ENCODE results near the gene STAT2. TPM values are rescaled to one million over a fixed set of nuclear protein-coding genes. Genes with fewer than 3 reads are reported as not detected.

Gene STAT2
- total RNA-seq, 1 donor = 280 TPM

DNA sequence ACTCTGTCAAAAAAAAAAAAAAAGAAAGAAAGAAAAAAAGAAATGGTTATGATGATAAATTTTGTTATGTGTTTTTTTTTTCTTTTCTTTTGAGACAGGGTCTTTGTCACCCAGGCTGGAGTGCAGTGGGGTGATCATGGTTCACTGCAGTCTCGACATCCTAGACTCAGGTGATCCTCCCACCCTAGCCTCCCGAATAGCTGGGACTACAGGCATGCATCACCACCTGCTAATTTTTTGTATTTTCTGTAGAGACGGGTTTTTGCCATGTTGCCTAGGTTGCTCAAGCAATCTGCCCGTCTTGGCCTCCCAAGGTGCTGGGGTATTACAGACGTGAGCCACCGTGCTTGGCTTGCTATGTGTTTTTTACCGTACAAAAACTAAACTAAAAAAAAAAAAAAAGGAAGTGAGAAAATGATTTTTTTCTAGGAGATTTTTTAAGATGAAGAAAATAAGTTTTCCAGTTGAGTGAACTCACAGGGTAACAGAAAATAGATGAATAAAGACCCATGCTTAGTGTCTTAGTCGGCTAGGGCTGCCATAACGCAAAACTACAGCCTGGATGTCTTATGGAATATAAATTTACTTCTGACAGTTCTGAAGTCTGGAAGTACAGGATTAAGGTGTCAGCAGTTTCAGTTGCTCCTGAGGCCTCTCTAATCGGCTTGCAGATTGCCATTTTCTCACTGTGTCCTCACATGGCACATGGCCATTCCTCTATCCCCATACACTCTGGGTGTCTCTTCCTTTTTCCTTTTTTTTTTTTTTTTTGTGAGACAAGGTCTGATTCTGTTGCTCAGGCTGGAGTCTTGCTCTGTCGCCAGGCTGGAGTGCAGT, 15.9 kb upstream of the STAT2 start:
- H3K4me3 ChIP-seq (ENCODE audit: low read depth, low read length) = no peak overlapping the region
- TF ChIP-seq, protein P1, sequence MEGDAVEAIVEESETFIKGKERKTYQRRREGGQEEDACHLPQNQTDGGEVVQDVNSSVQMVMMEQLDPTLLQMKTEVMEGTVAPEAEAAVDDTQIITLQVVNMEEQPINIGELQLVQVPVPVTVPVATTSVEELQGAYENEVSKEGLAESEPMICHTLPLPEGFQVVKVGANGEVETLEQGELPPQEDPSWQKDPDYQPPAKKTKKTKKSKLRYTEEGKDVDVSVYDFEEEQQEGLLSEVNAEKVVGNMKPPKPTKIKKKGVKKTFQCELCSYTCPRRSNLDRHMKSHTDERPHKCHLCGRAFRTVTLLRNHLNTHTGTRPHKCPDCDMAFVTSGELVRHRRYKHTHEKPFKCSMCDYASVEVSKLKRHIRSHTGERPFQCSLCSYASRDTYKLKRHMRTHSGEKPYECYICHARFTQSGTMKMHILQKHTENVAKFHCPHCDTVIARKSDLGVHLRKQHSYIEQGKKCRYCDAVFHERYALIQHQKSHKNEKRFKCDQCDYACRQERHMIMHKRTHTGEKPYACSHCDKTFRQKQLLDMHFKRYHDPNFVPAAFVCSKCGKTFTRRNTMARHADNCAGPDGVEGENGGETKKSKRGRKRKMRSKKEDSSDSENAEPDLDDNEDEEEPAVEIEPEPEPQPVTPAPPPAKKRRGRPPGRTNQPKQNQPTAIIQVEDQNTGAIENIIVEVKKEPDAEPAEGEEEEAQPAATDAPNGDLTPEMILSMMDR (IDR thresholded peaks at IDR 0.05; ENCODE audit: insufficient read depth, low read length) = no peak
- no peak for DNase-seq (ENCODE audit: low read depth)

DNA sequence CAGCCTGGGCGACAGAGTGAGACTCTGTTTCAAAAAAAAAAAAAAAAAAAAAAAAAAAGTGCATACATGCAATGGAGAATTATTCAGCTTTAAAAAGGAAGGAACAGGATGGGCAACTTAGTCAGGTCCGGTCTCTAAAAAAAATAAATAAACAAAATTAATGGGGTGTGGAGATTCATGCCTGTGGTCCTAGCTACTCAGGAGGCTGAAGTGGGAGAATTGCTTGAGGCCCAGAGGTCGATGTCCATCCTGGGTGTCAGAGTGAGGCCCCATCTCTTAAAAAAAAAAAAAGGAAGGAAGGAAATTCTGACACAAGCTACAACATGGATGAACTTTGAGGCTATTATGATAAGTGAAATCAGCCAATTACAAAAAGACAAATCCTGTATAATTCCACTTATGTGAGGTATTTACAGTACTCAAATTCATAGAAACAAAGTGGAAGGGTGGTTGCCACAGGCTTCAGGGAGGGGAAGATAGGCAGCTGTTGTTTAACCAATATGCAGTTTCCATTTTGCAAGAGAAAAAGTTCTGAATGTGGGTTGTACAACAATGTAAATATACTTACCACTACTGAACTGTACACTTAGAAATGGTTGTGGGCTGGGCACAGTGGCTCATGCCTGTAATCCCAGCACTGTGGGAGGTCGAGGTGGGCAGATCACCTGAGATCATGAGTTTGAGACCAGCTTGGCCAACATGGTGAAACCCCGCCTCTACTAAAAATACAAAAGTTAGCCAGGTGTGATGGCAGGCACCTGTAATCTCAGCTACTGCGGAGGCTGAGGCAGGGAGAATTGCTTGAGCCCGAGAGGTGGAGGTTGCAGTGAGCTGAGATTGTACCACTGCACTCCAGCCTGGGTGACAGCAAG, 15.1 kb upstream of the STAT2 start:
- TF ChIP-seq, protein P1 (IDR thresholded peaks at IDR 0.05; ENCODE audit: insufficient read depth, low read length) = no peak
- DNase-seq (ENCODE audit: low read depth) = no peak
- H3K4me3 ChIP-seq (ENCODE audit: low read depth, low read length) = no peak overlapping the region

DNA sequence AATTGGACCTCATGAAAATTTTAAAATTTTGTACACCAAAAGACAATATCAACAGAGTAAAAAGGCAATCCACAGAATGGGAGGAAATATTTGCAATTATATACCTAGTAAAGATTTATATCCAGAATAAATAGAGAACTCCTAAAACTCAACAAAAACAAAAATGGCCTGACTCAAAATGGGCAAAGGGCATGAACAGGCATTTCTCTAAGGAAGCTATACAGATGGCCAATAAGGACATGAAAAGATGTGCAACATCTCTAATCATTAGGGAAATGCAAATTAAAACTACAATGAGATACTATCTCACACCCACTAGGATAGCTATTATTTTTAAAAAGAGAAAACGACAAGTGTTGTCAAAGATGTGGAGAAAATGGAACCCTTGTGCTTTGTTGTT, 13.6 kb upstream of the STAT2 start:
- TF ChIP-seq, protein P1 (IDR thresholded peaks at IDR 0.05; ENCODE audit: insufficient read depth, low read length) = no peak
- DNase-seq (ENCODE audit: low read depth) = no peak

DNA sequence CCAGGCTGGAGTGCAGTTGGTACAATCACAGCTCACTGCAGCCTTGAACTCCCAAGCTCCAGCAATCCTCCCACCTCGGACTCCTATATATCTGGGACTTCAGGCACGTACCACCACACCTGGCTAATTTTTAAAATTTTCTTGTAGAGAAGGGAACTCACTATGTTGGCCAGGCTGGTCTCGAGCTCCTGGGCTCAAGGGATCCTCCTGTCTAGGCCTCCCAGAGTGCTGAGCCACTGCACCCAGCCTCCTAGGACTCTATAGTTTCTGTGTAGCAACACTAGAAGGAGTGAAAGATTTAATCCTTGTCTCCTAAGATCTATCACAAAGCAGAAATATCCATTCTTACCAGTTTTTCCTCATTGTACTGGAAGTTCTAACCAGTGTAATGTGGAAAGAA, 7.0 kb upstream of the STAT2 start:
- DNase-seq (ENCODE audit: low read depth) = no peak
- no peak overlapping the region for H3K4me3 ChIP-seq (ENCODE audit: low read depth, low read length)
- TF ChIP-seq, protein P1 (IDR thresholded peaks at IDR 0.05; ENCODE audit: insufficient read depth, low read length) = no peak

More for the DNA sequence above, 13.6 kb upstream of the STAT2 start:
- no peak overlapping the region for H3K4me3 ChIP-seq (ENCODE audit: low read depth, low read length)

DNA sequence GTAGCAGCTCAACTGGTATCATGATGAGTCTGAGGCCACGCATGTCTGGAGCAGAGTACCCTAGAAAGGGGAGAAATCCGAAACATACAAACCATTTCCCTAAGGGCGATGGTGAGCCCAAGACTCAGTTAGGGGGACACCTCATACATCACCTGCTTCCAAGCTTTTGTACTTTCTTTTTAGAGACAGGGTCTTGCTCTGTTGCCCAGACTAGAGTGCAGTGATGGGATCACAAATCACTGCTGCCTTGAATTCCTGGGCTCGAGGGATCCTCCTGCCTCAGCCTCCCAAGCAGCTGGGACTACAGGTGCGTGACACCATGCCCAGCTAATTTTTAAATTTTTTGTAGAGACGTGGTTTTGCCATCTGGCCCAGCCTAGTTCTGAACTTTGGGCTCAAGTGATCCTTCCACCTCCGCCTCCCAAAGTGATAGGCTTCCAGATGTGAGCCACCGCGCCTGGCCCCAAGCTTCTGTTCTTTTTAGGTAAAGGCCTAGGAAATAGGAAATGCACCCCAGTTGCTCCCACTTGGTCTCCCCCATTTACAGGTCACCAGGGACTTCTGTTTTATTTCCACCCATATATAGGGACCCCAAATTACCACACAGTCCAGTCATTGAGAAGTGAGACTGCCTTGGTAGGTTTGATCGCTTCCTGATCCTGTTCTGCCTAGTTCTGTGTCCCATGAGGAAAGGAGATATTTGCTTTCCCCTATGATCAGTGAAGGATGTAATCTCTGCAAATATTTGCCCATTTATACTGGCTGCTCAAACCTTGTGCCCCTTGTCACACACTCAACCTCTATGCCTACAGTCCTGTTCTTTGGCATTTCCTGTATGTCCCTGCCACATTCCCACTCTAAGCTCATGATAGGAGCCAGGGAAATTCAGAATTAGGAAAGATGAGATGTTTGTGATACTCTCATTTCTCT, 2.5 kb upstream of the STAT2 start, which contains the start of gene APOF:
Gene APOF, minus strand, starts transcription at position 728 of the 930 bp plus-strand sequence. Its CDS starts 112 bp downstream, at position 616.
- DNase-seq (ENCODE audit: low read depth) = no peak
- TF ChIP-seq, protein P1 (IDR thresholded peaks at IDR 0.05; ENCODE audit: insufficient read depth, low read length) = no peak
- no peak within 1 kb of the TSS for H3K4me3 ChIP-seq (ENCODE audit: low read depth, low read length)
